GM21717 (cell line): ENCODE data around the gene SPATA19.
A peak's percentile ranks its signal among the peaks of the same experiment; 100 is the strongest.
"Not testable (repeated sequence)": the region's sequence is repeated elsewhere in the genome, so short reads cannot be mapped to it uniquely, and the experiment has no call there.

Source experiments
- ATAC-seq: cut with Tn5 transposase; IDR thresholded peaks from one replicate; pipeline ENCODE4 v1.9.1; 2021; ENCODE audit warnings: mild to moderate bottlenecking, moderate library complexity; ENCODE audit not compliant: unreplicated experiment

SPATA19 gene, protein sequence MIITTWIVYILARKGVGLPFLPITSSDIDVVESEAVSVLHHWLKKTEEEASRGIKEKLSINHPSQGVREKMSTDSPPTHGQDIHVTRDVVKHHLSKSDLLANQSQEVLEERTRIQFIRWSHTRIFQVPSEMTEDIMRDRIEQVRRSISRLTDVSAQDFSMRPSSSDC

DNA sequence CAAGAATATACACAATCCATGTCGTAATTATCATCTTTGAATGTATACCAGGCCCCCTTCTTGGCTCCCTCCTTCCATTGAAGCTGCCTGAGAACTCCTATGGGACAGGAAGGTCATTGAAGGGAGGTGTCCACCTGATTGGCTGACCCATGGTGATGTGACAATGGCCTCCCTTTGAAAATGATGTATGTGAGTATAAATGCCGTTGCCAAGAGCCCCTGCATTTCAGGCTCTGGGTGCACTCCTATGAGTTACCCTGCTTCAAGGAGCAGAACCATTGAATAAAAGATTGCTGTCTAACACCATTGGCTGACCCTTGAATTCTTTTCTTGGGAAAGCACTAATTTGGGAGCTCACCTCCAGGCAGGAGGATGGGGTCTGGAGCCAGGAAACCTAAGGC is at the start of gene SPATA19:
Gene SPATA19, minus strand, starts transcription at position 101 of the 400 bp plus-strand sequence. Its CDS starts 67 bp downstream, at position 34.
- ATAC-seq: no peak

DNA sequence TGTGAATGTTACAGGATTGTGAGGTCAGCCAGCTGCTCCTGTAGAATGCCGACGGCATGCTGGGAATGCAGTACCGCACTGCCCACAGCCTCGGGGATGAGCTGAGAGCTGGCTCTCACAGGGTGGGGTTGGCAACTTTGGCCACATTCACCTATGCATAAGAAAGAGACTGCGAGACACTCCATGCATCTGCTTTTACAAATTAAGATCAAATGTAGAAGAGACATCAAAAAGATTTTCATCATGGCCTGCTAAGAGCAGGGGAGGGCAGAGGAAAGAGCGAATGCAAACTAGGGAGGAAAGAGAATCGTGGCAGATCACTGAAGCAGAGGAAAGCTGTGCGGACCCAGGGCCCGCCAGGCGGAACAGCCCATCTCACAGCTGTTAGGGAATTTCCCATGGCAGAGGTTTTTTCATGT is 49.8 kb upstream of the SPATA19 start:
- ATAC-seq: peak; percentile 58

DNA sequence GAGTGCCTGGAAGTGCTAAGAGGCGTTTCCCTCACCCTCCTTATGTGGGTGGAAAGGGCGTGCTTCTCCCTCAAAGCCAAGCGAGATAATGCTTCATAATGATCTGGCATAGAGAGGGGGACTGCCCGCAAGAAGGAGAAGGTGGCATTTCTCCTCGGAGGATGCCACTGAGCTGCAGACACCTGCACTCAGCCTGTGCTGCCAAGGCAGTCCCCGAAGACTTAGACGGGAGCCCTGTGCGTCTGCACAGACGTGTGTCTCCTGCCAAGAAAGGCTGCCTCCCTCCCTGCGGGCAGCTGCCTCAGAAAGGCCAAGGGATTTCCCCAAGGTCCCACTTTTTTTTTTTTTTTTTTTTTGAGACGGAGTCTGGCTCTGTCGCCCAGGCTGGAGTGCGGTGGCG is 48.1 kb upstream of the SPATA19 start:
- no peak for ATAC-seq

DNA sequence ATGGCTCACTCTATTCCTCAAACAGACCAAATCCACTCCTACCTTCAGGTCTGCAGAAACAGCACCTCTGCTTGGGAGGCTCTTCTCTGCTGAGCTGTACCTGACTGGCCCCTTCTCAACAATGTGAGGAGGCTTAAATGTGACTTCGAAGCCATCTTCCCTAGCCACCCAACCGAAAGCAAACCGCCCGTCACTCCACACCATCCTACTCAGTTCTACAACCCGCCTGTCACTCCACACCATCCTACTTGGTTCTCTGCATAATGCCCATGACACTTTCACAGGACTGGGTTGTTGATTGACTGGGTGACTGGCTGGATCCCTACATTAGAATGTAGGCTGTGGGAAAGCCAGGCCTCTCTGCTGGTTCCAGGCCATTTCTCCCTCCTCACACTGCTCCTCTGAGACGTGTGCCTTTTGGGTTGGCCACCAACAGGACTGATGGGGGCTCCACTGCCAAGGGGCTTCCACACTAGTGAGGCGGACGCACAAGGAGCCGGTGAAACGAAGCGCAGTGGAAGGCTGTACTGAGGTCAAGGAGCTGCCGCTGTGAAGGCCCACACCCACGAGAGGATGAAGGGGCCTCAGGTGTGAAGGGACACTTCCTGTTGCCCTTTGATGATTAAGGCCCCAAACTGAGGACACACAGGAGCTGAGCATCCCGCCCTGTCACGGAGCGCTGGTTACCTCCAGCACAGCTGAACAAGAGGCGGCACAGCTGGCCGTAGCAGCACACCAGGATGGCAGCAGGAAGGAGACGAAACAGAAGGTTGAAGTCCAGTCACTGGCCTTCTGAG is 47.5 kb upstream of the SPATA19 start:
- ATAC-seq: no peak

DNA sequence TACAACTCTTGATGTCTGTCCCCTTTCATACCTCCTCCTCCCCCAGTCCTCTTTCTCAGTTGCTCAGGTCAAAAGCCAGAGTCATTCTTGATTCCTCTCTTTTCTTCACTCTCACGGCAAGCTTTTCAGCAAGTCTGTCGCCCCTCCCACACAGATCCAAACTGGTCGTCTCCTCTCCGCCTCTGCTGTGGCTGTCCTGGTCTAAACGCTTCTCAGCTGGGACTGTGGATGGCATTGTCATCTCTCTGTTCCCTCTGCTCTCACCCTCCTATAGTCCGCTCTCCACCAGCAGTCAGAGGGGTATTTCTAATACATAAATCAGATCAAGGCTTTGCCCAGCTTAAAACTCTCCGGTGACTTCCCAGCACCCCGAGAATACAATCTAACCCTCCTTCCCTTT is 46.8 kb upstream of the SPATA19 start:
- no peak for ATAC-seq

DNA sequence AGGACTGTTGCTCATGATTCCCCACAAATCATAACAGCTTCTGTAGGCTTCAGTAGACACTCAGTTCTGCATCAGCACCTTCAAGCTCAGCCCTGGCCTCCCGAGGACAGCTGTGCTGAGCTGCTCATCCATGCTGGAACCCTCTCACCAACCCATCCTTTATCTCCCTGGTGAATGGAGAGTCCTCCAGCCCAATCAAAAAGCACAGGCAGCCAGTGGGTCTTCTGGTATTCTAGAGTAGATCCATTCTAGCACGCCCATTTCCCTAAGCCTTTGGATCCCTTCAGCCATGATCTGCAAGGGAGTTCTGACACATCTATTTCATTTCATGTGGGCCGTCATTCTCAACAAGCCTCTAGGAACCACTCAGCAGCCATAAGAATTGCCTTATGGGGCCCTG is 44.6 kb upstream of the SPATA19 start:
- no peak for ATAC-seq

DNA sequence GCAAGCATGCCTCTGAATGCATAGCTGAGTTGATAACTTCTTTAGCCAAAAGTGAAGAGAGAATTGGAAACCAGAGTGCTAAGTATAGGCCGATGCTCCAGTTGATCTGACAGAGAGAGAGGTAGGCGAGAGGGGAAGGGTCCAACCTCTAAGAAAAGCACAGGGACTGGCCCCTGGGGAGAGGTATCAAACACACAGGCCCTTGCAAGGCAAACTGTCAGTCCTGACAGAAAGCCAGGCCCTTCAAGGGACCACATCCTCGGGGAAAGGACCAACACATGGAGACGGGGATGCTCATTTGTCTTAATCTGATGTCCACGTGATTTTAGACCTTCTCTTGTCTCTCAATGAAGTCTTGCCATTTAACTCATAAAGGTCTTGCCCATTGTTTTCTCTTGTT is 43.9 kb upstream of the SPATA19 start:
- ATAC-seq: no peak

DNA sequence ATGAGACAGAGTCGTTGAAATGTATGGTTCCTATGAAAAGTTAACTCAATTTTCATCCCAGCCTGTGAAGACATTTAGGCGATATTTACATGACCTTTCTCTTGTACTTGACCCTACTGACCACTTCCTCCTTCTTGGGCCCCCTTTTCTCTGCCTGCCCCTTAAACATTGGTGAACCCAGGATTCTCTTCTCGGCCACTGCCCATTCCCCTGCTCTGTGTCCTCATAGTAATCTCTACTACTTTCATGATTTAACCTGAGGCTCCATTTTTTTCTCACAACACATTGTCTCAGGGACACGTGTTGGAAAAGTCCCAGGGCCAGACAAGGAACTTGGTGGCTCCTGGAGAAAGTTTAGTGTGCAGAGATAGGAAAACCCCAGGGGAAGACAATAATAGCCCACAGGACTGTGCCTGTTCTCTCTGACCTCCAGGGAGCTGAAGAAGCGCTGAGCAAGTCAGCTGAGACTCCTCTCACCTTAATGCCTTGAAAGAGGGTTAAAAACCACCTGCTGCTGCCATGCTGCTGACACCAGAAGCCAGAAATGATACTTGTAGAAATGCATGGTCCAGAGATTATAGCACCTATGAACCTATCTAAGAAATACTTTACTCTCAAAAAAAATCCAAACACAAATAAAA is 42.5 kb upstream of the SPATA19 start:
- no peak for ATAC-seq

DNA sequence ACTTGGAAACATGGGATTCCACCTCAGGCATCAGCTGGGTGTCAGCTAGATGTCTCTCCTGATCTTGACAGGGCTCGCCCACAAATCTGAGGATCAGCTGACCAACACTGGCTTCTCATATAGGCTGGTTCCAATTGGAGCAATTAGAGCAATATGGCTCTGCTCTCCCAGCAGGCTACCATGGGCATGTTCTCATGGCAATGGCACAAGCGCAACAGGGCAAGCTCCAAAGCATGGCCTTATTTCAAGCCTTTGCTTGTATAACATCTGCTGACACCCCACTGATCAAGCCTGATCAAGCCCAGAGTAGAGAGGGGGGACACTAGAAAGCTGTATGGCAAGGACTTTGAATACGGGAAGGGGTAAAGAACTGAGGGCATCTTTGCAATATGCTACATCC is 40.7 kb upstream of the SPATA19 start:
- ATAC-seq: no peak

DNA sequence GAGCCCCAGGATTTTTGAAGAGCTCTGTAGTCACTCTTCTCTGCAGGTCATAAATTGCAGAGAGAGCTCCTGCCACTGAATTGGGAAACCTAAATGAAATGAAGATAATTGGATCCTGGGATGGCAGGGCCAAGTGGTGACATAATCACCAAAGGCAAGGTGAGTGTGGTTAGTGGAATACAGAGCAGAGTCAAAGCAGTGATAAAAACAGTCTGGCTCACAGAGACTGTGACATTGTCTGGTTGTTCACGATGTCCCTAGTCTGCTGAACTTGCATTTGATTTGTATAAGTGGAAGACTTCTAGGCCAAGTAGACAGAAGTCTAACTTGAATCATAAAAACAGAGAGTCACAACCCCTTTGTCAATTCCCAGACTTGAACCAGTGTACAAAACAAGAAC is 26.8 kb upstream of the SPATA19 start:
- ATAC-seq: no peak

DNA sequence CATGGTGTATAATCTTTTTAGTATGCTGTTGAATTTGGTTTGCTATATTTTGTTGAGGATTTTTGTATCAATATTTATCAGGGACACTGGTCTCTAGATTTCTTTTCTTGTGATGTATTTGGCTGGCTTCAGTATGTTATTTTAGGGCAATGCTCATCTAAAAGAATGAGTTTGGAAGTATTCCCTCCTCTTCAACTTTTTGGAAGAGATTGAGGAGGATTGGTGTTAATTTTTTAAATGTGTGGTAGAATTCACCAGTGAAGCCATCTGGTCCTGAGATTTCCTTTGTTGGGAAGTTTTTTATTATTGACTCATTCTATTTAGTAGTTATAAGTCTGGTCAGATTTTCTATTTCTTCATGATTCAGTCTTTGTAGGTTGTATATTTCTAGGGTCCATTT is 22.1 kb upstream of the SPATA19 start:
- ATAC-seq: no peak

DNA sequence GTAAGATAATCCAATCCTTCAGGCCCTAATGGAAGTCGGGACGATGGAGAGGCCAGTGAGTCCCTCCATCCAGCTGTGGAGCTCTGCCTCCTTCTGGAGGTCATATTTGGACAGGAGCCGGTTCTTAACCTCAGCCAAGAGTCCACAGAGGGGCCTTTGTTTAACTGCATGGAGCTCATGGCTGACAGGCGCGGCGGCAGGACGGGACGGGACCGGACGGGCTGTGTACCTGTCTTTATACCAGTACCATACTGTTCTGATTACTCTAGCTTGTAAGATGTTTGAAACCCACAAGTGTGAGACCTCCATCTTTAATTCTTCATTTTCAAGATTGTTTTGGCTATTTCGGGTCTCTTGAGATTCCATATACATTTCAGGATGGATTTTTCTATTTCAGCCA is 20.2 kb upstream of the SPATA19 start:
- ATAC-seq: no peak

DNA sequence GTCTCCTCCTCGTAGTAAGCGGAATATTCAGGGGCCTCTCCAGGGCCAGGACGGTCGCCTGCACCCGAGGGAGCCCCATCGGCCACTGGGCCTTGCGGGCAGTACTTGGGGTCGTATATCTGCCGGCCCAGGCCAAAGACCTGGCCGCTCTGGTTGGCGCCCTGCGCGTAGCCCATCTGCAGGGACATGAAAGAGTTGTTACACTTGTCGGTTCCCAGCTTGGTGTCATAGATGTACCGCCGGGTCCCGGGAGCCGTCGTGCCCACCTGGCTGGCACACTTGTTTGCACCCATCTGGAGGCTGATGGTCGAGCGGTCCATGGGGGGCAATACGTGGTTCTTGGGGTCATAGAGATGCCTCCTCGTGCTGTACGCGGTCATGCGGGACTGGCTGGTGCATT is 19.4 kb upstream of the SPATA19 start:
- no peak for ATAC-seq

DNA sequence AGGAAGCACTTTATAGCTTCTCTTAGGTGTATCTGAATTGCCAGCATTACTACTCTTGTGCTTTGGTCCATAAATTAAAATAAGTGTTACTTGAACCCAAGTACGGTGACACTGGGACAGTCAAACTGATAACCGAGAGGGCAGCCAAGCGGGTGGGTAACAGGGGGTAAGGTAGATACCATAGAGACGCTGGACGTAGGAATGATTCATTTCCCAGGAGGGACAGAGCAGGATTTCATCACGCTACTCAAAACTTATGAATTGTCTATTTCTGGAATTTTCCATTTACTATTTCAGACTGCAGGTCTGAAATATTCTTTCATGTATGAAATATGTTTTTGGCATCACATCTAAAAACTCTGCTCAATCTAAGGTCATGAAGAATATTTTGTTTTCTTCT is 14.8 kb upstream of the SPATA19 start:
- ATAC-seq: no peak

DNA sequence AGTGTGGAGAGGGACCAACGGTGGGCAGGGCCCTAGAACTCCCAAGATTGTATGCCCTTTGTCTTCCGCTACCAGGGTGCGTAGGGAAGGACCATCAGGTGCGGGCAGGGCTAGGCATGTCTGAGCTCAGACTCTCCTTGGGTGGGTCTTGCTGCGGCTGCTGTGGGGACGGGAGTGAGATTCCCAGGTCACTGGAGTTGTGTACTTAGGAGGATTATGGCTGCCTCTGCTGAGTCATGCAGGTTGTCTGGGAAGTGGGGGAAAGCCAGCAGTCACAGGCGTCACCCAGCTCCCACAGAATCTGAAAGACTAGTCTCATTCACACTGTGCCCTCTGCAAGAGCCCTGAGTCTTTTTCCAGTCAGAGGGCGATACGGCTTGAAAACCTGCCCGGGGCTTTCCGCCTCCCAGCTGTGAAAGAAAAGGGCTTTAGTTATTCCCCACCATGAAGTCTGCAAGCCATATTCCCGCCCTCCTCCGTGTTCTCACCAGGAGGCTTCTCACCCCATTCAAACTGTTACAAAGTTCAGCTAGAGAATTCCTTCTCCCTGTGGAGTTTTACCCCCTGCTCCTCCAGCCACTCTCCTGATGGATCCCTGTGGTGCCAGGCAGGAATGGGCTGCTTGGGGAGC is 9.1 kb upstream of the SPATA19 start:
- not testable (repeated sequence) for ATAC-seq

DNA sequence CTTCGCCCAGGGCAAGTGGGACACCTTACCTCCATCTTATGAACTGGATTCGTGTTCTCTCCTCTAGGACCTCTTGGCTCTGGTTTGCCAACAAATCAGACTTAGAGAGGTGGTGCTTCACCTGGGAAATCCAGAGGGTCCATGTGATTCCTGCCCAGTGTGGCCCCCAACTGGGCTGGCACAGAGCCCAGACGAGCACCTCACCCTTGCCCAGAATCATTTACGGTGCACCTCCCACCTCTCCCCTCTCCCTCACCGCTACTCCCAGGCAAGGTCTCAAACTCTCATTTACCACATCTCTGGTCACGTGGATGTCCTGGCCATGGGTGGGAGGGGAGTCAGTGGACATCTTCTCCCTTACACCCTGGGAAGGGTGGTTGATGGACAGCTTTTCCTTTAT is 1.1 kb downstream of the SPATA19 start:
- no peak for ATAC-seq

DNA sequence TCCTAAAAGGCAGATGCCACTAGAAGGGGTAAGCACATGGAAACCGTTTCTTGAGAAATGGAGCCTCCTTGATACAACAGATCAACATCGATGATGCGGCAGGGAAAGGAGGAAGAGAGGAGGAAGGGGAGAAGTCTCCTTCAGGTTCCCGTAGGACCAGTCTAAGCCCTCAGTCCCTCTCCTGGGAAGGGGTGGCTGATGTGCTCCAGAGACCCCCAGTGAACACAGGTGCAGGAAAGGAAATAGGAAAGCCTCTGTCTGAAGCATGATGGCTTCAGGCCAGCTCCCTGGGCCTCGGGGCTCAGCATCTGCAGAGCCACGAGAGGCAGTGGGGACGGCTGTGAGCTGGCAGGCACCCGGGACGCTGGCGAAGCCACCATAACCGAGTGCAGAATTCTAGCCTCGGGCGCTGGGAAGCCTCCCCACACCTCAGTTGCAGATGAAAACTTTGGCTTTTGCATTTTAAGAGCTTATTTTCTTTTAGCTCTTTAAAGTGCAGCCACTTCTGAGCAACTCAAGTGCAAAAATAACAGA is 1.8 kb downstream of the SPATA19 start:
- no peak for ATAC-seq

DNA sequence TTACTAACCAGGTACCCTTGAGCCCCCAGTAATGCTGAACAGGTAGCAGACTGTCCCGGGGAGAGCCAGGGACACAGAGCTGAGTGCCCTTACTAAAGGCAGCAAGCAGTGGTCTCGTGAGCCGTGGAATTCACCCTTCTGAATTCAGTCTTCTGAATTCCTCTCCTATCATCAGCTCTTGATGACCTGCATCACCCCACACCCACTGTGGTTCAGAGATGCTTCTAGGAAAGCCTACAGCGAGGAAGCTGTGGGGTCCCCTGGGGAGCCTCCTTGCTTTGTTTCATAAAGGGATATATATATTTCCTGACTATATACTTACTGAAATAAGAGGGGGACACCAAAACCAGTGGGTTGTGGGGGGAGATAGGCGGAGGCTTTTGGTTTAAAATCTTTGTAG is 2.6 kb downstream of the SPATA19 start:
- ATAC-seq: no peak

DNA sequence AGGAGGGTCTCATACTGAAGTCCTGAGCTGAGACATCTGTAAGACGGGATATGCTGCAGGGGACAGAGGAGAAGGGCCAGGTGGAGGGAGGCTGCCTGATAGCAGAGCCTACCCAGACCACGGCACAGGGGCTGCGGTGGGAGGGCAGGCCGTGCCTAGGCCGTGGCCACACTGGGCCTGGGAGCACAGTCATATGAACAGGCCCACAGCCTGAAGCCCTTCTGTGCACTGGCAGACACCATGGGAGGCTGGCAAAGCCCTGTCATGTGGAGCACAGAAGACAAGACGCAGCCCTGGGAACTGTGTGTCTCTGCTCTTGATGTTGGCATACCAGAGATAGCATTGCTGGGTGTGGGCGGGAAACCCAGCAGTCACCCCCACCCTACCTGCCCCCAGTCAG is 3.3 kb downstream of the SPATA19 start:
- no peak for ATAC-seq

DNA sequence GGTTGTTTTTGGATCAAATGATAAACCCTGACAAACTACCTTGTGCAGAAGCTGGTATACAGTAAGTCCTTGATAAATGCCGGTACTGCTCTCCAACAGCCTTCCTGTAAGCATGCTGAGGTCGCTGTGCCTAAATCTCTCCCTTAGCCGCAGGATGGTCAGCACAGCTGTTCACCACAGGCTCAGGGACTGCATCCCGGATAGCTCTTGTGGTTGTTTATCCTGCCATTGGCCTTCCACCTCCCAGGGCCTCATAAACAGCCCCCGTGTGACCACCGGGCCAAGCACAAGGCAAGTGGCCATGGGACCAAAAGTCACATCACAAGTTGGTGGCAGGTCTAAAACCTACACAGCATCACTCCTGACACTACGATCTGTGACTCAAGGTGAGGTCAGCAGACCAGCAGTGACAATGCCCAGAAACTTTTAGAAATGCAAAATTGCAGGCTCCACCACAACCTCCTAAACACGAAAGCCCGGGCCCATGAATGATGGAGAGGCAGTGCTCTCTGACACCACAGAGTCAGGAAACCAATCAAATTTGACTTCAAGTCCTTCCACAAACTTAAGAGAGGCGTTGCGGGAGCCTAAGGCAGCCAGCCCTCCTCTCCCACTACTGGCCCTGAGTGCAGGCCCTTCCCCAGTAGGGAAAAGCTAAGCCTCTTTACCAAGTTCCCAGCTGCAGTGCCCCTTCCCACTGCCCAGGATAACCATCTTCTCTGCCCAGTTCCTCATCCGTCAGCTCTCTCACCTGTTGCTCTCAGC is 3.9 kb downstream of the SPATA19 start:
- no peak for ATAC-seq

DNA sequence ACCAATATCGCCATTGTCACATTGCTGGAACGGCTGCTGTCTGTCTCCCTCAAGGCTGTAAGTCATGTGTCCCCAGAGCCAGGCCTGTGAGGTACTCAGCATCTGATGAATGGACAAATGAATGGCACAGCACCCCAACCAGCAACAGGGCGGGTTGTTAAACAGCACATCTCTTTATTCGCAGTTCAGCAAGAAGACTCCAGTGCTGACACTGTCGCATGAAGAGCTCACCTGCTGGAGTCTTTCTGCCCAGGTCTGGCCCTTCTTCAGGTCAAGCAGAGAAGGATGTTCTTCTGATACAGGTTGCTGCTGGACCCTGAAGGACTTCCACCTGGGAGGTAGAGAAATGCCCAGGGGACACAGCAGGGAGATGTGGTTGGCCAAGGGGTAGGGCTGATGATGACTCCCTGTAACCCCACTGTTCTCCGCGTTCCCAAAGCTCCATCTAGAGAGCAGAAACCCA is 4.8 kb downstream of the SPATA19 start:
- ATAC-seq: no peak
